KMS-11 (cell line): ENCODE data around the gene KCNQ1.

Experiments used
- H2AFZ ChIP-seq: fragments of 200-600 bp; sonication (generic); 2 replicates; pipeline ENCODE4 v1.6.1; 2016; ENCODE audit warnings: antibody characterized with exemption, mixed run types, low read depth
- H3K27ac ChIP-seq: fragments of 200-600 bp; sonication (generic); 2 replicates; pipeline ENCODE4 v1.6.1; 2016; ENCODE audit warnings: mild to moderate bottlenecking, mixed run types
- H3K27me3 ChIP-seq: fragments of 200-600 bp; sonication (generic); 2 replicates; pipeline ENCODE4 v1.6.1; 2017; ENCODE audit warnings: mild to moderate bottlenecking, low read depth, mixed run types, moderate library complexity; ENCODE audit not compliant: insufficient read depth
- H3K36me3 ChIP-seq: fragments of 200-600 bp; sonication (generic); 2 replicates; pipeline ENCODE4 v1.6.1; 2017; ENCODE audit warnings: mild to moderate bottlenecking, mixed run types; ENCODE audit not compliant: insufficient read depth
- H3K4me1 ChIP-seq: fragments of 200-600 bp; sonication (generic); 2 replicates; pipeline ENCODE4 v1.6.1; 2016; ENCODE audit warnings: mild to moderate bottlenecking, low read depth, mixed run types; ENCODE audit not compliant: poor library complexity, severe bottlenecking
- H3K4me2 ChIP-seq: fragments of 200-600 bp; sonication (generic); 2 replicates; pipeline ENCODE4 v1.7.0; 2016; ENCODE audit warnings: mild to moderate bottlenecking, mixed run types
- H3K4me3 ChIP-seq: fragments of 200-600 bp; sonication (generic); IDR thresholded peaks from 2 replicates; pipeline ENCODE4 v1.6.1; 2017; ENCODE audit warnings: low read depth, low read length, mixed read lengths; ENCODE audit not compliant: insufficient read depth
- H3K79me2 ChIP-seq: fragments of 200-600 bp; sonication (generic); 2 replicates; pipeline ENCODE4 v1.6.1; 2016; ENCODE audit warnings: low read depth, mixed run types; ENCODE audit not compliant: insufficient read depth
- H3K9ac ChIP-seq: fragments of 200-600 bp; sonication (generic); 2 replicates; pipeline ENCODE4 v1.6.1; 2016; ENCODE audit warnings: mild to moderate bottlenecking, mixed run types
- H4K20me1 ChIP-seq: fragments of 200-600 bp; sonication (generic); 2 replicates; pipeline ENCODE4 v1.6.1; 2016; ENCODE audit warnings: mild to moderate bottlenecking, mixed run types; ENCODE audit not compliant: insufficient read depth
- TF ChIP-seq, protein P1 (sequence below): fragments of 200-600 bp; sonication (generic); conservative IDR thresholded peaks from 2 replicates; pipeline ENCODE4 v1.6.1; 2017; ENCODE audit warnings: low read depth, mild to moderate bottlenecking, antibody characterized with exemption, low read length, moderate library complexity, mixed read lengths

Gene KCNQ1

GRCh38 chr11:2888266-2888968 is 443.6 kb downstream of the KCNQ1 start:
- no peak overlapping the region for H3K9ac ChIP-seq
- TF ChIP-seq, protein P1, sequence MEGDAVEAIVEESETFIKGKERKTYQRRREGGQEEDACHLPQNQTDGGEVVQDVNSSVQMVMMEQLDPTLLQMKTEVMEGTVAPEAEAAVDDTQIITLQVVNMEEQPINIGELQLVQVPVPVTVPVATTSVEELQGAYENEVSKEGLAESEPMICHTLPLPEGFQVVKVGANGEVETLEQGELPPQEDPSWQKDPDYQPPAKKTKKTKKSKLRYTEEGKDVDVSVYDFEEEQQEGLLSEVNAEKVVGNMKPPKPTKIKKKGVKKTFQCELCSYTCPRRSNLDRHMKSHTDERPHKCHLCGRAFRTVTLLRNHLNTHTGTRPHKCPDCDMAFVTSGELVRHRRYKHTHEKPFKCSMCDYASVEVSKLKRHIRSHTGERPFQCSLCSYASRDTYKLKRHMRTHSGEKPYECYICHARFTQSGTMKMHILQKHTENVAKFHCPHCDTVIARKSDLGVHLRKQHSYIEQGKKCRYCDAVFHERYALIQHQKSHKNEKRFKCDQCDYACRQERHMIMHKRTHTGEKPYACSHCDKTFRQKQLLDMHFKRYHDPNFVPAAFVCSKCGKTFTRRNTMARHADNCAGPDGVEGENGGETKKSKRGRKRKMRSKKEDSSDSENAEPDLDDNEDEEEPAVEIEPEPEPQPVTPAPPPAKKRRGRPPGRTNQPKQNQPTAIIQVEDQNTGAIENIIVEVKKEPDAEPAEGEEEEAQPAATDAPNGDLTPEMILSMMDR, result peak; percentile 93
- H3K4me1 ChIP-seq, result peaks cover 9% of the 10 kb centered on the region
- peaks cover 3% of the 10 kb centered on the region; the same call in 1 of the 2 replicates for H3K27me3 ChIP-seq
- no peak overlapping the region for H3K4me2 ChIP-seq
- H4K20me1 ChIP-seq, result no peaks in the 10 kb centered on the region
- no peak overlapping the region for H2AFZ ChIP-seq
- H3K4me3 ChIP-seq, result no peak overlapping the region
- no peaks in the 10 kb centered on the region for H3K79me2 ChIP-seq
- H3K27ac ChIP-seq, result no peak overlapping the region
- H3K36me3 ChIP-seq, result no peaks in the 10 kb centered on the region

DNA sequence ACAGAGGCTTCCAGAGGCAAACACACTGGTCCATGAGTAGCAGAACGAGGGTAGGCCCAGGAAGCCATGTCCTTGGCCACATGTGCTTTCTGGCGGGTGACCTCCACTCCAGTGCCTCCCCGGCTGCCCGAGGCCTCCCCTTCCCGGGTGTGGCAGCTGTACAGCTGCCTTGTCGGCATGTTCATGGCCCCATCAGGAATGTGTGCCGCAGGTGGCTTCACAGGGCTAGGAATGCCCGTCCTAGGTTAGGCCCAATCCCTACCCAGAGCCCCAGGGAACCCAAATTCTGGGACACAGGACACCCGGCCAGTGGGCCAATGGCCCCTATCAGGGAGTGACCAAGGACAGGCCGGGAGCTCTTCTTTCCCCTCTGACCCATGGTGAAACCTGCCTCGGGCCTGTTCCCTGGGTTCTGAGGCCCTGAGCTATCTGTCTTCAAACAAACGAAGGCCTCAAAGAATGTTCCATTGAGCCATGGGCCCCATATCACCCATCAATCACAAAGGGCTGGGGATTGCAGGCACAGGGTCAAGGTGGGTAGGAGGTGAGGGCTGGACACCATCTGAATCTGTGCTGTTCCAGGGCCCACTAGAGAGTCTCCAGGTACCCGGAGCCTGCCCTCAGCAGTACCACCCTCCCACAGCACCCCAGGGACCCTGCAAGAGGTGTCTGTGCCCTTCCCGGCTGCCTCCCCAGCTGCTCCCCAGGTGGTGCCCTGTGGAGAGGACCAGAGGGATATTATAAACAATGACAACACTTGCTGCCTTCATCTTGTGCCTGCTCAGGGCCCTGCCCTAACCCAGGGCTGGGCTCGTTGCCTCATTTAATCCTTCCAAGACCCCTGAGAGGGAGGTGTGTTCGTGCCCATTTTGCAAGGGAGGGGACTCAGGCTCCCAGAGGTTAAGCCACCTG is 444.8 kb downstream of the KCNQ1 start:
- Histone ChIP-seq H3K79me2 (no peaks in the 10 kb centered on the region), H3K4me2 (no peak overlapping the region), H3K27ac (no peak overlapping the region)

DNA sequence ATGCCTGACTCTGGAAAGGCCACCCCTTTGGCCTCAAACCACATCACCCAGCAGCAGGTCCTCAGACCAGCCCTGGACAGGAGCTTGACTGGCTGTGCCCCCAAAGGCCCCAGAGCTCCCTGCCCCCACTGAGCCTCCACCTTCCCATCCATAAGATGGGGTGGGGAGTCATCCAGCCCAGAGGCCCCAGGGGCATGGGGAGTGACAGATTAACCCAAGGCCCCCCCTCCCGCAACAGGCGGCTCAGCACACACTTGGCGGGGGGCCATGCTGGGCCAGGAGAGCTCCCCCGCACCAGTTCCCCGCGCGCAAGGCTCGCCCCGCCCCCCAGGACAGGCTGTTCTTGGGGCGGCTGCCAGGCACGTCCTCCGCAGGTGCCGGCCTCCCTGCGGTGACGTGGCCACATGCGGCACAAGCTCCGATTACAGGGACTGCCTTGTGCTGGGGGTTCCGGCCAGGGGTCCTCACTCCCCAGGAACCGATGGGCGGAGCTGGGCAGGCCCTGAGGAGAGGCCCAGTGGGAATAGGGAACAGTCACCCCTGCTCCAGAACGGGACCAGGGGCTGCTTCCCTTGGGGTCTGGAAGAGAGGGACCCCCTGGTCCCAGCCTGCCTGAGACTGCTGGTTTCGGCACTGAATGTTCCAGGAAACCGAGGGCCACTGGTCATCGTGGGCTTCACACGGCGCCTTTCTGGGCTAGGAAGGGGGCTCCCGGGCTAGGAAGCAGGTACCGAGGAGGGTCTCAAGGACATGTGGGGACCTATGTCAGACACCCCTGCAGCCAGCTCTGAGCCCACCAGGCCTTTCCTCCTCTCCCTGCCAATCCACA is 445.9 kb downstream of the KCNQ1 start:
- H3K79me2 ChIP-seq, result no peaks in the 10 kb centered on the region
- H3K4me3 ChIP-seq, result no peak overlapping the region
- H3K27ac ChIP-seq, result no peak overlapping the region
- H2AFZ ChIP-seq, result no peak overlapping the region
- no peak overlapping the region for H3K9ac ChIP-seq
- TF ChIP-seq, protein P1, result no peak
- H3K27me3 ChIP-seq, result peaks cover 3% of the 10 kb centered on the region; the same call in 1 of the 2 replicates
- no peaks in the 10 kb centered on the region for H4K20me1 ChIP-seq
- no peak overlapping the region for H3K4me2 ChIP-seq
- no peaks in the 10 kb centered on the region for H3K36me3 ChIP-seq
- peaks cover 5% of the 10 kb centered on the region for H3K4me1 ChIP-seq

More for the DNA sequence above, 444.8 kb downstream of the KCNQ1 start:
- peaks cover 9% of the 10 kb centered on the region for H3K4me1 ChIP-seq
- H3K36me3 ChIP-seq, result no peaks in the 10 kb centered on the region
- peaks cover 3% of the 10 kb centered on the region; the same call in 1 of the 2 replicates for H3K27me3 ChIP-seq
- H4K20me1 ChIP-seq, result no peaks in the 10 kb centered on the region
- no peak overlapping the region for H3K4me3 ChIP-seq
- no peak overlapping the region for H2AFZ ChIP-seq
- H3K9ac ChIP-seq, result no peak overlapping the region
- TF ChIP-seq, protein P1, result no peak
